Measurements from ENCODE around the gene KHDRBS1.

DNA sequence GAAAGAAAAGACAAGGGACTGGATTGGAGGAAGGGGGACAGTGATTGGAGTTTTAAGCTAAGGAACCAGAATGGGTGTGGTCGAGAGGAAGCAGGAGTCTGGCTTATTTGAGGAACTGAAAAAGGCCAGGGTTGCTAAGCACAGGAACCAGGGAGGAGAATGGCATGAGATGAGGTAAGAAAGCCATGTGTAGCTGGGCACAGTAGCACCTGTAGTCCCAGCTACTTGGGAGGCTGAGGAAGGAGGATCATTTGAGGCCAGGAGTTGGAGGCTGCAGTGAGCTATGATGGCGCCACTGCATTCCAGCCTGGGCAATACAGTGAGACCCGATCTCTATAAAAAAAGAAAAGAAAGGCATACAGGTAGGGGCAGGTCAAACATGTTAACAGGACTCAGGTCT, 8.1 kb upstream of the KHDRBS1 start:
- TF ChIP-seq POLR2A (IDR thresholded peaks at IDR 0.05; ENCODE audit: low read depth, low read length) (no peak), POLR2AphosphoS5 (IDR thresholded peaks at IDR 0.05; ENCODE audit: low read depth, low read length) (no peak)
